Body of pancreas (tissue), 4 donors: ENCODE measurements around the gene AIF1.

Experiments used
- CTCF ChIP-seq, 7 experiments: fragments of 450-650 bp in 4 of 7; fragments of 200-600 bp in 3 of 7; sonication (generic) in 3 of 7; IDR thresholded peaks; one replicate each; pipeline ENCODE4 v1.5.1; 2016 to 2019; ENCODE audit warnings: antibody characterized with exemption in 7 of 7
- POLR2A ChIP-seq, 3 donors: fragments of 450-650 bp; IDR thresholded peaks; one replicate each; pipeline ENCODE4 v1.6.1; 2016; ENCODE audit warnings: antibody characterized with exemption in 3 of 3, mild to moderate bottlenecking in 2 of 3

DNA sequence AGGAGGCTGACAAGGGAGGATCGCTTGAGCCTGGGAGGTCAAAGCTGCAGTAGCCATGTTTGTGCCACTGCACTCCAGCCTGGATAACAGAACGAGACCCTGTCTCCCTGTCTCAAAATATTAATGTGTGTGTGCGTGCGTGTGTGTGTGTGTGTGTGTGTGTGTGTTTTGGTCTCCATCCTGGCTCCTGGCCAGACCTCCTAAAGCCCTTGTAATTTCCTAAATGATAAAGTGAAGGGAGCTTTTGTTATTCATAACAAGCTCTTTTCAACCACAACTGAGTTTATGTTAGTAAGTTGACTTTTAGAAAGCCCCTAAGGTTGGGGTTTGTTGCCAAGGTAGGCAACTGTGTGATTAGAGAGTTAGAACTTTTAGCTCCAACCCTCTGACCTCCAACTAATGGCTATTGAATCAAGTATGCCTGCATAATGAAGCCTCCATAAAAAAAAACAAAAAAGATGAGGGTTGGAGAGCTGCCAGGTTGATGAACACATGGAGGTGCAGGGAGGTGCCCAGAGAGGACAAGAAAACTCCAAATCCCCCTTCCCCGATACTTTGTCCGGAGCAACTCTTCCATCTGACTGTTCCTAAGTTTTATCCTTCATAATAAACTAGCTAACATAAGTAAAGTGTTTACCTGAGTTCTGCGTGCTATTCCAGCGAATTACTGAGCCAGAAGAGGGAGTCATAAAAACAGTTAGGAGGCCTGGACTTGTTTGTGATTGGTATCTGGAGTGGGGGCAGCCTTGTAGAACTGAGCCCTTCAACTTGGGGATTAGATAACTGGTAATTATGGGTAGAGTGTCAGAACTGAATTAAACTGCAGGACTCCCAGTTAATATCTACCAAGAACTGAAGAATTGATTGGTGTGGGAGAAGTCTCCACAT is 5.3 kb upstream of the AIF1 start:
- TF ChIP-seq CTCF (IDR thresholded peaks at IDR 0.05) (no peak), POLR2A (IDR thresholded peaks at IDR 0.05) (no peak)
